Measurements from ENCODE around the gene ABRACL.

- TF ChIP-seq POLR2A (IDR thresholded peaks at IDR 0.05): no peak
- TF ChIP-seq CTCF (IDR thresholded peaks at IDR 0.05 in 4 of 5, conservative IDR thresholded peaks at IDR 0.05 in 1 of 5): no peak
Observed at GRCh38 chr6:139016337-139017213, 12.0 kb upstream of the ABRACL start.
